ENCODE data around the gene EGR2.

EGR2 gene

GRCh38 chr10:62779487-62780248, 36.5 kb downstream of the EGR2 start:
- H3K4me3 ChIP-seq (replicated peaks; ENCODE audit: low read depth, low read length): no peak overlapping the region
- peak; percentile 30 for DNase-seq (ENCODE audit: low read depth)
- TF ChIP-seq, protein P1, sequence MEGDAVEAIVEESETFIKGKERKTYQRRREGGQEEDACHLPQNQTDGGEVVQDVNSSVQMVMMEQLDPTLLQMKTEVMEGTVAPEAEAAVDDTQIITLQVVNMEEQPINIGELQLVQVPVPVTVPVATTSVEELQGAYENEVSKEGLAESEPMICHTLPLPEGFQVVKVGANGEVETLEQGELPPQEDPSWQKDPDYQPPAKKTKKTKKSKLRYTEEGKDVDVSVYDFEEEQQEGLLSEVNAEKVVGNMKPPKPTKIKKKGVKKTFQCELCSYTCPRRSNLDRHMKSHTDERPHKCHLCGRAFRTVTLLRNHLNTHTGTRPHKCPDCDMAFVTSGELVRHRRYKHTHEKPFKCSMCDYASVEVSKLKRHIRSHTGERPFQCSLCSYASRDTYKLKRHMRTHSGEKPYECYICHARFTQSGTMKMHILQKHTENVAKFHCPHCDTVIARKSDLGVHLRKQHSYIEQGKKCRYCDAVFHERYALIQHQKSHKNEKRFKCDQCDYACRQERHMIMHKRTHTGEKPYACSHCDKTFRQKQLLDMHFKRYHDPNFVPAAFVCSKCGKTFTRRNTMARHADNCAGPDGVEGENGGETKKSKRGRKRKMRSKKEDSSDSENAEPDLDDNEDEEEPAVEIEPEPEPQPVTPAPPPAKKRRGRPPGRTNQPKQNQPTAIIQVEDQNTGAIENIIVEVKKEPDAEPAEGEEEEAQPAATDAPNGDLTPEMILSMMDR (IDR thresholded peaks at IDR 0.05; ENCODE audit: low read length, missing control alignments): no peak

GRCh38 chr10:62778125-62778524, 38.0 kb downstream of the EGR2 start:
- DNase-seq (ENCODE audit: low read depth): no peak
- H3K4me3 ChIP-seq (replicated peaks; ENCODE audit: low read depth, low read length): no peak overlapping the region
- TF ChIP-seq, protein P1 (IDR thresholded peaks at IDR 0.05; ENCODE audit: low read length, missing control alignments): no peak

DNA sequence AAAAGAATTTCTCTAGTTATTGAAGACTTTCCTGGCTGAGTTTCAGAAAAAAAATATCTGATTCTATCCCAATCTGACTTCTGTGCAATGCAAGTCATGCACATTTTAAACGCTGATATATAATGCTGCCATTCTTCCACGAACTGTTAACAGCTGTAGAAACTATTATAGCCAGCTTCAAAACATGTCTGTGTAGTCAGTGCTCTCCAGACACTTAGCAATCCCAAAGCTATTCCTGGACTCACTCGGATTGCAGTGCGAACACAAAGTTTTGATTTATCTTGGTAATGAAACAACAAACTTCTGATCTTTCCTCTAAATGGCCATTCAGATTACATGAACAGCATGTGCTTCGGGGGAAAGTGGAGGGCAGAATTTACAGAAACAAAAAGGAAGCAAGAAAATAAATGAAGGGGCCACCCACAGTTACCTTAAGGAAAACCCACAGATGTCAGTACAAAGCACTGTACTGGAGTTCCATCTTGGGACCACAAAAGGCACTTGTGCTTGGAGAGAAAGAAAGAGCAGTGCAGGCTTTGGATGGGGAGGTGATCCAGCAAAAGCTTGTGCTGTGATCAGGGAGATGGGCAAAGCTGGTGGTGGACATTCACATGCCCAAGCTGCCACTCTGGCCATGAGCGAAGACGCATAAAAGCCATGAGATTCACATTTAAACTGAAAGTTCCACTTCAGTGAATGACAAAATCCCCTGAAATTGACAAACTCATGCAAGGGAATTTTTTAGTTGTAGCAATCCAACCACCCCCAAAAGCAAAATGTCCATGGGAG, 43.8 kb downstream of the EGR2 start:
- TF ChIP-seq, protein P1 (IDR thresholded peaks at IDR 0.05; ENCODE audit: low read length, missing control alignments): no peak
- no peak overlapping the region for H3K4me3 ChIP-seq (replicated peaks; ENCODE audit: low read depth, low read length)
- no peak for DNase-seq (ENCODE audit: low read depth)

- no peak overlapping the region for H3K4me3 ChIP-seq (replicated peaks; ENCODE audit: low read depth, low read length)
- peak; percentile 18 for DNase-seq (ENCODE audit: low read depth)
- TF ChIP-seq, protein P1 (IDR thresholded peaks at IDR 0.05; ENCODE audit: low read length, missing control alignments): no peak
These were observed 46.5 kb downstream of the EGR2 start for GRCh38 chr10:62769574-62770242.

- TF ChIP-seq, protein P1 (IDR thresholded peaks at IDR 0.05; ENCODE audit: low read length, missing control alignments): no peak
- DNase-seq (ENCODE audit: low read depth): no peak
- no peak overlapping the region for H3K4me3 ChIP-seq (replicated peaks; ENCODE audit: low read depth, low read length)
These were observed 49.8 kb downstream of the EGR2 start for GRCh38 chr10:62766386-62766785.

- H3K4me3 ChIP-seq (replicated peaks; ENCODE audit: low read depth, low read length): no peak overlapping the region
- TF ChIP-seq, protein P1 (IDR thresholded peaks at IDR 0.05; ENCODE audit: low read length, missing control alignments): no peak
- no peak for DNase-seq (ENCODE audit: low read depth)
These were observed 50.4 kb downstream of the EGR2 start for GRCh38 chr10:62765726-62766125.

All from fibroblast of pulmonary artery (primary cell).